Limb (tissue), 2 donors: ENCODE data around the gene LIPI.
"Not testable (repeated sequence)": the region's sequence is repeated elsewhere in the genome, so short reads cannot be mapped to it uniquely, and the experiment has no call there.

Source experiments
- DNase-seq, 2 donors: peaks; one replicate each; pipeline ENCODE4 v3.0.0-alpha.2; 2016; ENCODE audit errors: extremely low spot score in 2 of 2

LIPI gene

DNA sequence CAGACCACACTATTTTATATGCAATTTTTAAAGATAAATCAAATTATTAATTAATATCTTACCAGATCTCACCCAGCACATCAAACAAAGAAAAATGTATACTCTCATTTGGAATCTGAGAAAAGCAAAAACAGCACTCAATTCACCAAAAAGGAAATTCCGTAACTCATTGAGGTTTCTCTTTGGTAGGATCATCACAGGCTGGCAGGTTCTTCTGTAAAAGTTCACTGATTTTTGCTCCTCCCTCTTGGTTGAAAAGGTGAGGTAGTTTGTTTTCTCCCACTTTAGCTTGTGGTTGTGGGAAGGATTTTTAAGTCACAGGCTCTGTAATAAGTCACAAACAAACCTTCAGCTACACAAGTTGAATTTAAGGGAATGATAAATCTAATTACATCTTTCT, at the start of gene LIPI:
TSS of gene LIPI (minus strand) at position 218 of the 400 bp plus-strand sequence. CDS start at position 108, 110 bp downstream.
- no peak for DNase-seq

DNA sequence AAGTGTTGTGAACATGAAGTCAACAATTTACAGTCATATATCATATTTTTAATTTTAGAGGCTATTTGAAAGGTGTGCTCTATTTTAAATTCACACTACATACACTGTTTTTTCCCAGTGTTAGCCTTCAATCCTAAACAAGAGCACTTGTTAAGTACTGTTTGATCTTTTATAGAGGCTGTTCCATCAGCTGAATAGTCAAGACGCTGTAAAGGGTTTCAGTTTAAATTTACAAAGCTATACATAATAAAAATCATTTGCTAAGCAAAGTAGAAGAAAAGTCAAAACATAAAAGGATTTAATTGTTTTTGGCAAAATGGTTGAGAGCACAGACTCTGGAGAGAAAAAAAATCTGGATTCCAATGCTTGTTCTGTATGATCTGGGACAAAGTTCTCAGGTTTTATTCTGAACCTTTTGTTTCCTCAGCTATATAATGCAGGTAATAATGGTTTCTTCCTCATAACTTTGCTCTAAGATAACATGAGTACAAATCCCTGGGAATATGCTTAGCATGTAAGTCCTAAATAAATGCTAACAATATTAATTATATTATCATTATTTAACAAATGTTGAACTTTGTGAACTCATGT, 49.5 kb upstream of the LIPI start:
- DNase-seq, result no peak

DNA sequence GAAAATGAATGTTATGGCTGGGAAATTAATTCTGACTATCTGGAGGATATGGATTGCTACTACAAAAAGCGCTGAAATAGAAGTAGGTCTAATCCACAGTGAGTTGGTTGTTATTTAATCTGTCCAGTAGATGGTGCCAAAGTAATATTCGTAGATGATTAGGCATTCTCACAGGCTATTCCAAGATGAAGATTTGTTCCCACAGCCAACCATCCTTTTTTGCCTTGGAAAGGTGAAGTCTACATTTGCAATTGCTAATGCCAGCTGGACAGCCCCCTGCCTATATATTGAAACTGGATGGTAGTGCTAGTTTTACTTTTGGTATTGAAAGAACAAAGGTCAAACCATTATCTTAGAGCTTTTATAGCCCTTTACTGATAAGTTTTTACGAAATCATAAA, 49.0 kb upstream of the LIPI start:
- peak in 1 of 2 donors; percentile 55 for DNase-seq

DNA sequence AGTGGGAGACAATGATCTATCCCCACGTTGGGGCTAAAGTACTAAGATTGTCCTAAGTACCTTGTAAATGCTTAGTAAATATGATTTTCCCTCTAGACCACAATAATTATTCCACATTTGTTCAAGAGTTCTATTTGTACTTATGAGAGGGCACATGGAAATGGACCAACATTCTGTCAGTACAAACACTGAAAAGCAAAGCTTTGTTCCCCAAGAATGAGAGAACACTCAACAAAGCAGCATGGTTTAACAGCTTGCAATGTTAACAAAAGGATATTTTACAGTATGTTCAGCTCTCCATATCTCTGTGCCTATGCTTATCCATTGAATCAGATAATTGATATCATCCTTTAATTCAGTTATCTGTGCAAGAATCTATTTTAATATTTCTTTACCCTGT, 40.6 kb upstream of the LIPI start:
- no peak for DNase-seq

DNA sequence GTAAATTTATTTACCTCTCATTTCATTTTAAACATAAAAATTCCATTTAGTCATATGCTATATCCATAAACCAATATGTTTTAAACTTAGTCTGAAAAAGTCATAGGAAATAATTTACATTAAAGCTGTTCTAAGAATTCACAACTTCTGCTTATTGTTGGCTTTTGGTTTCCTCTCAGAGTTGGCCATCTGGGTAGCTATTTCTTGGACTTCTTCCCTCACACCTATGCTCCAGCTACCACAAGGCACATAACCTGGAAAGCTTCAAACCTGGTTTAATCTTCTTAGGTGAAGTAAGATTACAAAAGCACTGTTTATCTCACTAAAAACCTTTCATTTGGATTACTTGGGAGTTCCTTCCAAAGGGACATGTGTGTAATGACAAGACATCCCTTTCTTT, 35.0 kb upstream of the LIPI start:
- DNase-seq, result no peak

DNA sequence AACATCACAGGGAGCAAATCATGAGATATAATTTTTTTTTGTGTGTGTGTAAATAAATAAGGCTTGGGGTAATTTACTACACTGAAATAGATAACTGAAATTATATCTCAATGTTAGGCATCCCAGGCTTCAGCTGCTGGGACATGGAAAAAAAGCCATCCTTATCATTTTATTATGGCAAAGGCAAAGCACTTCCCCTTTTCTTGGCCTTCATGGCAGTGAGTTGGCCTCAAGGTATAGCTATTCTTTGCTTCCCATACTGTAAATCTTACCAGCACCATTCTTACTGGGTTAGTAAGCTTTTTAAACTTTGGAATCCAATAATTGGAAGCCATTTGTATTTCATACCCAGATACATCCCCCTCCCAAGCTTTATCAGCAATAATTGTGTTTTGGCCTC, 34.2 kb upstream of the LIPI start:
- DNase-seq, result no peak

DNA sequence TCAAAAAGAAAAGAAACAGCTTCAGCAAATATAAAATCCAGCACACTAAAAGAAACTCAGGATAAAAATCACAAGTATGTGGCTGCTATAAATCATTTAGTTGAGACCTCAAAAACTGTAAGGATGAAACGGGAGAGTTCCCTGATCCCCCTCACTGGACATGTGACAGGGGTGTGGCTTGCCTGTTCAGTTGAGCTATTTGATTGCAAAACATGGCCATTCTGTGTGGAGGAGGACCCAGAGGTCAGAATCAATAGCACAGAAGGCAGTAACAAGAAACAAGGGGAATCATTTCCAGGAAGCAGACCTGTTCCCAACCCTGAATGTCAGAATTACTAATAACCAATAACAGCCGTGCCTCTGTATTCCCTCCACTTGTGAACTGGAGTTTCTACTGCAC, 33.1 kb upstream of the LIPI start:
- DNase-seq, result no peak

DNA sequence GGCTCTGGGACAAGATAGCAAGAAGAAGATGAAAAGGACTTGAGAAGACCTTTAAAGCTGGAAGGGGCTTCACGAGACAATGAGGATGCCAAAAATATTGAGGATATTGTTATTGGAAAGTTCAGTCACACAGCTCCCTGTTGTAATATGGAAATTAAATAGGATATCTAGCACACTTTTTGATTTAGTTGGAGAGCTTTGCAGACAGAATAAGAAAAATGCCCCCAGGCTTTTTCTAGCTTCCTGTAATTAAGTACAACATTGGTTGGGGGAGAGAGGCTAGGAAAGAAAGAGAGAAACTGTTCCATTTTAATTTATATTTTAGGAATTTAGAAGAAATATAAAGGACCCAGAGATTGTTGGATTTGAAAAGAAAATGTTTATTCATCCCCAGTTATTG, 32.7 kb upstream of the LIPI start:
- DNase-seq, result no peak

DNA sequence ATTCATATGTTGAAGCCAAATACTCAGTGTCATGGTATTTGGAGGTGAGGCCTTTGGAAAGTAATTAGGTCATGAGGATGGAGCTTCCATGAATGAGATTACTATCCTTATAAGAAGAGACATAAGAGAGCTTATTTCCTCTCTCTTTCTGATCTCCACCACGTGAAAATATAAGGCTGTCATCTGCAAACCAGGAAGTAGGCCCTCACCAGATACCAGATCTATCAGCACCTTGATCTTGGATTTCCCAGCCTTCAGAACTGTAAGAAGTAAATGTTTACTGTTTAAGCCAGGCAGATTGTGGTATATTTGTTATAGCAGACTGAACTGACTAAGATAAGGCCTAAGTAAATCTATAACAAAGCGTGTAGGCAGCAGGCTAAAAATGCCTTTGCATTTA, 30.5 kb upstream of the LIPI start:
- no peak for DNase-seq

DNA sequence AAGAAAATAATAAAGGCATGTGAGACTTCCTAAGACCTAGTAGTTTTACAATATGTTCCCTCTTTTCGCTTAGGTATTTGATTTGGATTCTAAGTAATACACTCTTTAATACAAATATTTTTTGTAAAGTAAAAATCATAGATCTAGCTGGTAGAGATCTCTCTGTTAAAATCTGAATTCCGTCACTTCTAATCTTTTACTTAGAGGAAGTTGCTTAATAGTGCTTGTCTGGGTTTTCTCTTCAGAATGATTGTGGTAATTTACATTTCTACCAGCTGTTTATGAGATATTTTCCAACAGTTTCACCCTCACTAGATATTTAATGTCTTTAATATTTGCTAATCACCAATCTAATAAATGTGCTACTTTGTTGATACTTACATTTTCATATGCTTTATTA, 28.5 kb upstream of the LIPI start:
- DNase-seq, result no peak

DNA sequence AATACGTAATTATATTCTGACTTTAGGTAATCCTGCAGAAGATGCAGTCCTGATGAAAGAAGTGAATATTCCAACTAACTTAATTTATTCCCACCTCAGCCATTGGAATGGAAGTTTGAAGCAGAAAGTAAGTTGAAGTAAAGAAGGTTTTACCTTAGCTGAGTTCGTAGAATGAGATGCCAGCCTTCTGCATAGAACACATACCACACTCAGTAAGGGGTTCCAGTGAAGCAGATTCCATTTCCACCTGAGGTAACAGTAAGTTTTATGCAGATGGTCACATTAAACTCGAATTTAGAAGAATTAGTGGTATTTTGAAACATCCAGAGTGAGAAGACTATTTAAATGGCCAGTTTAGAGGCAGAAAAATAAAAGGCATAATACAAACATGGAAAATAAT, 25.4 kb upstream of the LIPI start:
- DNase-seq, result no peak

DNA sequence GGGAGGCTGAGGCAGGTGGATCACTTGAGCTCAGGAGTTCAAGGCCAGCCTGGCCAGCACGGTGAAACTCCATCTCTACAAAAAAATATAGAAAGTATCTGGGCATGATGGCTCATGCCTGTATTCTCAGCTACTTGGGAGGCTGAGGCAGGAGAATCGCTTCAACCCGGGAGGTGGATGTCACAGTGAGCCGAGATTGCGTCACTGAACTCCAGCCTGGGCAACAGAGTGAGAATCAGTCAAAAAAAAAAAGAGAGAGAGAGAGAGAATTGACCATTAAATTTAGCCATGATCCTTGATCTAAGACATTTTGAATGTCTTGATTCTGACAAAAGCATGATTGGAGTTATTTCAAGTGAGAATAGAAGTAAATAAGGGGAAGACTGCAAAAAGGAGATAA, 24.3 kb upstream of the LIPI start:
- DNase-seq, result no peak

DNA sequence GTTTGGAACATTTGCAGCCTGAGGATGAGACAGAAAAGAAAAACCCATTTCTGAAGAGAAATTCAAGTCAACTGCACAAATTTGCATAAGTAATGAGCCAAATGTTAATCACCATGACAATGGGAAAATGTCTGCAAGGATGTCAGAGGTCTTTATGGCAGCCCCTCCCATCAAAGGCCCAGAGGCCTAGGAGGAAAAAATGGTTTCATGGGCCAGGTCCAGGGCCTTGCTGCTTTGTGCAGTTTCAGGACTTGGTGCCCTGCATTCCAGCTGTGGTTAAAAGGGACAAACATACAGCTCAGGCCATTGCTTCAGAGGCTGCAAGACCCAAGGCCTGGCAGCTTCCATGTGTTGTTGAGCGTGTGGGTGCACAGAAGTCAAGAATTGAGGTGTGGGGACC, 18.6 kb upstream of the LIPI start:
- no peak for DNase-seq

DNA sequence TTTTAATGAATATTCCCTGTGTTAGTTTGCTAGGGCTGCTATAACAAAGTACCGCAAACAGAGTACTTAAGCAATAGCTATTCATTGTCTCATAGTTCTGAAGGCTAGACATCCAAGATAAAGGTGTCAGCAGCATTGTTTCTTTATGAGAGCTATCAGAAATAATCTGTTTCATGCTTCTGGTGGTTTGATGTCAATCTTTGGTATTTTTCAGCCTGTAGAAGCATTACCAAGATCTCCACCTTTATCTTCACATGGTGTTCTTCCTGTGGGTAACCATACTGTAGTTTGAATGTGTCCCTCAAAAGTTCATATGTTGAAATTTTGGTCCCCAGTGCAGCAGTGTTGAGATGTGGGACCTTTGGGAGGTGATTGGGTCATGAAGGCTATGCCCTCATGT, 12.6 kb upstream of the LIPI start:
- DNase-seq, result no peak

DNA sequence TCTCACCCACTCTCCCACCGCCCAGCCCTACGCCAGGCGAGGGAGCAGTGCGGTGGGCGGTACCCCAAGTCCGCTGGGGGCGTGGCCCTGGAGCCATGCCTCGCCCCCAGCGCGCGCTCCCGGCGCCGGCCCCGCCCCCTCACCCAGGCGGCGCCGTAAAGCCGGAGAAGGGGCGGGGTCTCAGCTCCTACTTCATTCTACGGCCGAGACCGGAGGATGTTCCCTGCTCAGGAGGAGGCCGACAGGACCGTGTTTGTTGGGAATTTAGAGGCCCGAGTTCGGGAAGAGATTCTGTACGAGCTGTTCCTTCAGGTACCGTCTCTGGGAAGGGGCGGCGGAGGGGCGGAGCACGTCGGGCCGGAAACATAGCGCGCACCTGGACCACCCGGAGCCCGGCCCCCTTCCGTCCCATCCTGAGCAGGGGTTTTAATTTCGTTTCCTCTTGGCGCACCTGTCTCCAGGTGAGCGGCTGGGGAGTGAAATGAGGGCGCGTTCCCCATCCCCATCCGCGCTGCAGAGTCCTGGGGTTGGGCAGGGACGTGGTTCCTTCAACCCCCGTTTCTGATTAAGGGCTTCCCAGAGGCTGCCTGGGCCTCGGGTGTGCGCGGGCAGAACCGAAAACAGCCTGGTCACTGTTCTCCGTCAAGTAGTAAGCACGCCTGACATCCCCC, 5.4 kb upstream of the LIPI start, which contains the start of gene RBM11:
TSS of gene RBM11 (plus strand) at position 187 of the 671 bp plus-strand sequence. CDS start at position 217, 30 bp downstream.
- DNase-seq, result peak; percentile 69 to 85

DNA sequence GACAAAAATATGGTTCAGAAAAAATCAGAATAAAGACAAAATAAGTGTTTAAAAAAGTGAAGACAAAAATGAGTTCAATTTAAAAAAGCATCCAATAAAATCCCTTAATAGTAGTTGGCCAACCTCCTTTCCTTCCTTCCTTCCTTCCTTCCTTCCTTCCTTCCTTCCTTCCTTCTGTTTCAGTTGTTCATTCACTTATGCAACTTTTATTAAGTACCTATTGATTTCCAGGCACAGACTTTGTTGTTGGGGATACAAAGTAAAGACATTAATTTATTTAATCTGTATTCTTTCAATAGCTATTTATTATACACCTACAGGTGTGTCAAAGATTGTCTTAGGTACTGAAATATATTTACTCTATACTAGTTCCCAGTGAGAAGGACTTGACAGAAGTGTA, 2.4 kb upstream of the LIPI start:
- no peak for DNase-seq

DNA sequence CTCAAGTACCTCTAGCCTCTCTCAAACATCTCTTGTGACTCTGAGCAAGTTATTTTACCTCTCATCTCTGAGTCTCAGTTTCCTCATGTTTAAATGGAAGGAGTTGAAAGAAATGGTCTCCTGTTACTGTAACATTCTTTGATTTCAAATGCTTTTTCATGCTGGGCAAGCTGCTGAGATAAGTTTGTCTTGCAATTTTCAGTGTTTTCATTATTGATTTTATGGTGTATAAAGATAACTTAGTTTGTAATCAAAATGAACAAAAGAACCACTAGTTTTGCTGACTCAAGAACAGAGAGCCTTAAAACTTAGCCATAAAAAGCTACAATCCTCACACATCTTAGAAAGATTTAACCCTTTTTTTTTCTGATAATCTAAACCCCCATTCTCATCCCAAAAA, 4.5 kb downstream of the LIPI start:
- DNase-seq, result no peak

DNA sequence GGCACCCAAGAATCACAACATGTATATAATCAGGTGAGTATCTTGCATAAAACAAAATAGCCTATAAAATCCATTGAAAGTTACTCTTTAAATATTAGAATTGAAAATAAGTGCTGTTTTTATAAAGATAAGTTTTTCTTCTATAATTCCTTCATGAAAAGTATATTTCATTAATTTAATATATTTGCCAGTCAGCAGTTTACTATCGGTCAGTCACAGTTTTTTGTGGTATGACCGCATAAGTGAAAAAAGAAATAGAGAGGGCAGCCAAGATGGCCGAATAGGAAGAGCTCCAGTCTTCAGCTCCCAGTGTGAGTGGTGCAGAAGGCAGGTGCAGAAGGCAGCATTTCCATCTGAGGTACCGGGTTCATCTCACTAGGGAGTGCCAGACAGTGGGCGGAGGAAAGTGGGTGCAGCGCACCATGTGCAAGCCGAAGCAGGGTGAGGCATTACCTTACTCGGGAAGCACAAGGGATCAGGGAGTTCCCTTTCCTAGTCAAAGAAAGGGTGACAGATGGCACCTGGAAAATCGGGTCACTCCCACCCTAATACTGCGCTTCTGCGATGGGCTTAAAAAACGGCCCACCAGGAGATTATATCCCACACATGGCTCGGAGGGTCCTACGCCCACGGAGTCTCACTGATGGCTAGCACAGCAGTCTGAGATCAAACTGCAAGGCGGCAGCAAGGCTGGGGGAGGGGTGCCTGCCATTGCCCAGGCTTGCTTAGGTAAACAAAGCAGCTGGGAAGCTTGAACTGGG, 44.1 kb downstream of the LIPI start:
- not testable (repeated sequence) for DNase-seq

DNA sequence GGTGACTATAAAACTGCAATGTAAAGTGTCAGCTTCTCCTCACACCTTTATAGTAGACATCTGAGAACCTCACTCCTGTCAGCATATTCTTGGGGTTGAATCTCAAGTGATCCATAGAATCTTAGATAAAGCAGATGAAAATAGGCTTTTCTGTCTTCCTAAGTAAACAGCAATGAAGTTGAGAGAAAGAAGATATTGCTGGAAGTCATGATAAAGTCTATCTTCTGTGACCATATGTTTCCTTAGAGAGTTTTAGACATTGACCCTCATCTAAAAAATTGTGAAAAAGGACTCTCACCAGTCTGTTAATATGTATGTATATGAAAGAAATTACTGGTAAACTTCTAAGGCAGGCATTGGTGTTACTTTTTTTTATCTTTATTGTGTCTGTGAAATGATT, 66.8 kb downstream of the LIPI start:
- no peak for DNase-seq

DNA sequence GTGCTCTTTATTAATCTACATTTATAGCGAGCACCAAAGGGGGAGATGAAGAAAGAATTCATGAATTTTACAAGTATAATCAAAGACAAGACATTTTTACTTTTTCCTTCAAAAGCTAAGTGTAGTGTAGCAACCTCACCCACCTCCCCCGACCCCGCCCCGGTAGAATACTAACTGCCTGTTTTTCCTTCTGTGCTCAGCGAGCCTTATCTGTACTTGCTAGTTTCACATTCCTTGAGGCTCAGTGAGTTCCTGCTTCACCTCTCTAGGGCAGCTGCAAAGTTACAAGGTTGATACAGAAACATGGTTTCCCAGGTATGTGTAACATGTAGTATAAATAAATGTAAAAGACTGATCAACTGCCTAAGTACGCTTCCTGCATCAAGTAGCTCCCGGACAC, 86.5 kb downstream of the LIPI start:
- no peak for DNase-seq

DNA sequence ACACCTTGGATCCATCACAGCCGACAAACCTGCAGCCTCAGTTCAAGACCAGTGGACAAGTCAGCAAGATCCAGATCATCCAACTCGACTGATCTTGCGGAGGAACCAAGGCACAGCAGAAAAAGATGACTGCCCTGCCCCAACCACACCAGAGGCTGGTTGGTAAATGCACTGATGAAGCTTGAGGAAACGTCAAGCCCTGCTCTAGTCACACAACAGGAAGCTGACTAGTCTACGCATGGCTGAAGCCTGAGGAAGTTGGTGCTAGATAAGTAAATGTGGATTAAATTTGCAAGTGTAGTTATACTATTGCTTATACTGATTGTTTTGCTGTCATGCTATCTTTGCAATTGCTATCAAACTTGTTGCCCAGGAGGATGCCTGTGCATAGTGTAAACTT, 89.0 kb downstream of the LIPI start:
- no peak for DNase-seq

DNA sequence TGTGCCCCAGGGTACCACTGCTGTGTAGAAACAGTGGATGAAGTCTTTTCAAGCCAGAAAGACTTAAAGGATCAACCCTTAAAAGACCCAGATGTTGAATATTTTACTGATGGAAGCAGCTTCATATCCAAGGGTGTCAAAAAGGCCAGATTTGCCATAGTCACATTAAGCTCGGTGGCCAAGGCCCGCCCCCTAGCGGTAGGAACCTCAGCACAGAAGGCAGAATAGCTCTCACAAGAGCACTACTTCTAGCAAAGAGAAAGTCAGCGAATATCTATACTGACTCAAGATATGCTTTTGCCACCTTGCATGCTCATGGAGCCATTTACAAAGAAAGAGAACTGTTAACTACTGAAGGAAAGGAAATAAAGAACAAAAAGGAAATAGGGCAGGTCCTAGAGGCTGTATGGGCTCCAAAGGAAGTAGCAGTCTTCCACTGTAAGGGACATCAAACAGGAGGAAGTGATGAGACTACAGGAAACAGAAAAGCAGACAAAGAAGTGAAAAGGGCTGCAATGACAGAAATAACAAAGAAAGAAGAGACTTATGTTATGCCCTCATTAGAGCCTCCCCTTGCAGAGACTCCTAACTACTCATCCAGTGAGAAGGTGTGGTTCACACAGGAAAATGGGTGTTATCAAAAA, 90.5 kb downstream of the LIPI start:
- DNase-seq, result no peak
